ENCODE measurements around the gene FOXO1. TPM values are rescaled to one million over a fixed set of nuclear protein-coding genes. Genes with fewer than 3 reads are reported as not detected.

Gene FOXO1
- total and polyA plus RNA-seq, 2 of the 13 experiments (the other 11 are each of a cell fraction or from before 2014, with no cell fraction given): 8.1 to 13.1 TPM

DNA sequence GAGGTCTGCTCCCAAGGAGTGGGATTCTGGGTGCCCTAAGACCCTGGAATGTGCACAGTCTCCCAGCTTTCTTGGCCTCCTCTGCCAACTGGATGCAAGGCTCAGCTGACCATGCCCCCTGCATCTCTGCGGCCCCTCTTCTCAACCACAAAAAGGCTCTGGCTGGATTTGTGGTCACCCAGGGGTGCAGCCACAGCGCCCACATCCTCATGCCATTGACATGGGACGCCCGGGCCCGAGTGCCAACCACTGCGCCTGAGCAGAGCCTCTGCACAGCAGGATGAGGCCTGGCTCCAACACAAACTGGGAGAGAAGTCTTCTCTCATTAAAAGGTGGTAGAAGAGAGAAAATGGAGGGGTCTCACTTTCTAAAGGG, 103.5 kb downstream of the FOXO1 start:
- TF ChIP-seq ZSCAN25 (CRISPR knock-in tag; IDR thresholded peaks at IDR 0.05): 0 out of 2 replicates have a peak, but pooled peaks have one; percentile 15
- peak; percentile 56; the same call in 1 of the 2 replicates for TF ChIP-seq SNAPC2 (CRISPR knock-in tag; IDR thresholded peaks at IDR 0.05)
- TF ChIP-seq AGO2 (optimal IDR thresholded peaks at IDR 0.05; ENCODE audit: low read depth, low read length): peak; percentile 34
- TF ChIP-seq SNAI1 (CRISPR knock-in tag; IDR thresholded peaks at IDR 0.05; ENCODE audit: borderline replicate concordance): peak; percentile 58; the same call in 1 of the 2 replicates
- TF ChIP-seq, protein P1, sequence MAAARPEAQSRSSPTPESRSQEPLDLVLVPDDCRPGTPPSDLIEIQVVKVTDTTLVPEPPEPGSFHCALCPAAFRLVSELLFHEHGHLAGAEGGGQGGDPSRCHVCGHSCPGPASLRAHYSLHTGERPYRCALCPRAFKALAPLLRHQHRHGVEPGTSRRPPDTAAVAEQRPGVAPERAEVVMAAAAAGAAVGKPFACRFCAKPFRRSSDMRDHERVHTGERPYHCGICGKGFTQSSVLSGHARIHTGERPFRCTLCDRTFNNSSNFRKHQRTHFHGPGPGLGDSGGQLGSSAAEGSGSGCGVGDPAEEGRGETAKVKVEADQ (CRISPR knock-in tag; IDR thresholded peaks at IDR 0.05; ENCODE audit: borderline replicate concordance): peak; percentile 34; the same call in 1 of the 2 replicates
- no peak for TF ChIP-seq ZNF761 (CRISPR knock-in tag; conservative IDR thresholded peaks at IDR 0.05)
- TF ChIP-seq, protein P2, sequence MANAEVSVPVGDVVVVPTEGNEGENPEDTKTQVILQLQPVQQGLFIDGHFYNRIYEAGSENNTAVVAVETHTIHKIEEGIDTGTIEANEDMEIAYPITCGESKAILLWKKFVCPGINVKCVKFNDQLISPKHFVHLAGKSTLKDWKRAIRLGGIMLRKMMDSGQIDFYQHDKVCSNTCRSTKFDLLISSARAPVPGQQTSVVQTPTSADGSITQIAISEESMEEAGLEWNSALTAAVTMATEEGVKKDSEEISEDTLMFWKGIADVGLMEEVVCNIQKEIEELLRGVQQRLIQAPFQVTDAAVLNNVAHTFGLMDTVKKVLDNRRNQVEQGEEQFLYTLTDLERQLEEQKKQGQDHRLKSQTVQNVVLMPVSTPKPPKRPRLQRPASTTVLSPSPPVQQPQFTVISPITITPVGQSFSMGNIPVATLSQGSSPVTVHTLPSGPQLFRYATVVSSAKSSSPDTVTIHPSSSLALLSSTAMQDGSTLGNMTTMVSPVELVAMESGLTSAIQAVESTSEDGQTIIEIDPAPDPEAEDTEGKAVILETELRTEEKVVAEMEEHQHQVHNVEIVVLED (CRISPR knock-in tag; IDR thresholded peaks at IDR 0.05; ENCODE audit: borderline replicate concordance): 0 out of 2 replicates have a peak, but pooled peaks have one; percentile 9
- TF ChIP-seq HNRNPL (IDR thresholded peaks at IDR 0.05; ENCODE audit: low read depth, low read length): 0 out of 2 replicates have a peak, but pooled peaks have one; percentile 22
- 0 out of 2 replicates have a peak, but pooled peaks have one; percentile 19 for TF ChIP-seq MEIS1 (CRISPR knock-in tag; IDR thresholded peaks at IDR 0.05; ENCODE audit: borderline replicate concordance)
- TF ChIP-seq MXI1 (IDR thresholded peaks at IDR 0.05; ENCODE audit: borderline replicate concordance, low read depth, low read length): no peak
- TF ChIP-seq ELF1 (CRISPR knock-in tag; IDR thresholded peaks at IDR 0.05): no peak; the same call in 1 of the 2 replicates
- TF ChIP-seq NR1H2 (CRISPR knock-in tag; IDR thresholded peaks at IDR 0.05; ENCODE audit: borderline replicate concordance, low read depth): no peak
- peak; percentile 38; the same call in 1 of the 2 replicates for TF ChIP-seq KDM5B (CRISPR knock-in tag; IDR thresholded peaks at IDR 0.05; ENCODE audit: borderline replicate concordance)
- no peak for TF ChIP-seq NR3C1 (CRISPR knock-in tag; IDR thresholded peaks at IDR 0.05)
- 80% methylated on average over 6 of the region's 6 CpGs for WGBS (ENCODE audit: low lambda C conversion rate)
- Histone ChIP-seq H3K4me1 (ENCODE audit: insufficient read depth, low read length) (peaks cover 81% of the 10 kb centered on the region), H3K27me3 (ENCODE audit: control insufficient read depth in 1 of 2, insufficient read depth in 2 of 2, low read length in 2 of 2) (no peaks in the 10 kb centered on the region), H3K4me3 (replicated peaks in 1 of 3; ENCODE audit: insufficient read depth in 1 of 3, low read depth in 2 of 3, low read length in 3 of 3) (peak overlapping the region in 1 of 3 experiments; percentile 69; a peak in 2 of 6 replicates), H3K27ac (ENCODE audit: extremely low read length, insufficient read depth, low read length) (peak overlapping the region; percentile 94), H3K4me2 (ENCODE audit: low read depth, low read length) (peak overlapping the region; percentile 95), H3K36me3 (replicated peaks in 1 of 2; ENCODE audit: control insufficient read depth in 1 of 2, insufficient read depth in 2 of 2, low read length in 2 of 2) (peaks cover 9 to 26% of the 10 kb centered on the region in 2 experiments; a peak in 4 of 5 replicates), H3K9ac (ENCODE audit: insufficient read depth, low read depth, low read length) (peak overlapping the region; percentile 82), H2AFZ (ENCODE audit: low read length) (no peak overlapping the region), H3K9me3 (ENCODE audit: low read length) (no peaks in the 10 kb centered on the region), H4K20me1 (ENCODE audit: insufficient read depth, low read length) (no peaks in the 10 kb centered on the region), H3K79me2 (ENCODE audit: insufficient read depth, low read length) (peaks cover 90% of the 10 kb centered on the region)
- in situ Hi-C loops (cut with HindIII; ENCODE audit: extremely low pct_ligation_motif_present, low pct_unique_long_range_greater_than_20kb) (loop anchor here (5.0 kb wide), 1 partner anchor 104 kb away; the partner anchor contains the start of gene FOXO1), intact Hi-C loops (cut with micrococcal nuclease; ENCODE audit: unreplicated experiment) (loop anchor here (1.0 to 2.0 kb wide), 2 partner anchors 23 to 78 kb away; no protein-coding TSS in a partner anchor)
- ATAC-seq (no peak), FAIRE-seq (no peak), DNase-seq (ENCODE audit: low spot score) (no peak)
- BruUV-seq (replicated peaks): no TSS peak
- ChIA-PET CTCF (ENCODE audit: low intra/inter-chr PET ratio, low total read pairs) (no interaction called here), POLR2A (interaction anchor here (0.6 to 3.7 kb wide), 6 partner anchors 13 to 227 kb away, joined by 3 to 17 read pairs (median 4); no protein-coding TSS in a partner anchor)
